Osteoblast (primary cell): ENCODE results near the gene CCDC91. TPM values are rescaled to one million over a fixed set of nuclear protein-coding genes. Genes with fewer than 3 reads are reported as not detected.
"Not testable (repeated sequence)": the region's sequence is repeated elsewhere in the genome, so short reads cannot be mapped to it uniquely, and the experiment has no call there.

Source experiments
- DNase-seq: peaks from one replicate; pipeline ENCODE4 v3.0.0; 2011; ENCODE audit warnings: low spot score, mixed read lengths; ENCODE audit not compliant: insufficient read length; ENCODE audit errors: missing footprints
- H2AFZ ChIP-seq: 2 replicates; pipeline ENCODE4 v1.6.0; 2011; ENCODE audit warnings: mild to moderate bottlenecking, low read length
- H3K27ac ChIP-seq: 2 replicates; pipeline ENCODE4 v1.5.1; 2011; ENCODE audit warnings: mild to moderate bottlenecking, low read depth, low read length, moderate library complexity
- H3K27me3 ChIP-seq: 2 replicates; pipeline ENCODE4 v1.6.0; 2012; ENCODE audit warnings: mild to moderate bottlenecking, control low read depth, inconsistent platforms, low read length, moderate library complexity; ENCODE audit not compliant: insufficient read depth
- H3K36me3 ChIP-seq: 2 replicates; pipeline ENCODE4 v1.5.1; 2011; ENCODE audit warnings: mild to moderate bottlenecking, low read length, control low read depth, moderate library complexity; ENCODE audit not compliant: insufficient read depth
- H3K4me1 ChIP-seq: 2 replicates; pipeline ENCODE4 v1.5.1; 2011; ENCODE audit warnings: mild to moderate bottlenecking, low read length, control low read depth, moderate library complexity; ENCODE audit not compliant: insufficient read depth
- H3K4me2 ChIP-seq: 2 replicates; pipeline ENCODE4 v1.6.0; 2011; ENCODE audit warnings: mild to moderate bottlenecking, low read length; ENCODE audit not compliant: insufficient read depth
- H3K4me3 ChIP-seq: fragments of 200-600 bp; sonication (generic); 3 replicates; pipeline ENCODE4 v1.5.1; 2012; ENCODE audit warnings: mild to moderate bottlenecking, low read length, inconsistent platforms; ENCODE audit not compliant: insufficient read depth
- H3K79me2 ChIP-seq: 2 replicates; pipeline ENCODE4 v1.6.0; 2012; ENCODE audit warnings: mild to moderate bottlenecking, low read length, control low read depth, inconsistent platforms; ENCODE audit not compliant: insufficient read depth
- H3K9me3 ChIP-seq: 2 replicates; pipeline ENCODE4 v1.5.1; 2011; ENCODE audit warnings: low read depth, low read length, control low read depth
- H4K20me1 ChIP-seq: 2 replicates; pipeline ENCODE4 v1.6.0; 2012; ENCODE audit warnings: mild to moderate bottlenecking, low read length, control low read depth; ENCODE audit not compliant: insufficient read depth
- total RNA-seq: library from RNA; depleted of rRNA; stranded (reverse); fragments of >200 nt; gene quantifications from 2 replicates; pipeline ENCODE4 v1.2.3, GENCODE V29; 2012
- TF ChIP-seq, protein P1 (sequence below): IDR thresholded peaks from 2 replicates; pipeline ENCODE4 v1.5.1; 2011; ENCODE audit warnings: mild to moderate bottlenecking, low read depth, low read length, moderate library complexity; ENCODE audit errors: extremely low read depth

CCDC91 gene
- total RNA-seq, 1 donor = 36.2 TPM

DNA sequence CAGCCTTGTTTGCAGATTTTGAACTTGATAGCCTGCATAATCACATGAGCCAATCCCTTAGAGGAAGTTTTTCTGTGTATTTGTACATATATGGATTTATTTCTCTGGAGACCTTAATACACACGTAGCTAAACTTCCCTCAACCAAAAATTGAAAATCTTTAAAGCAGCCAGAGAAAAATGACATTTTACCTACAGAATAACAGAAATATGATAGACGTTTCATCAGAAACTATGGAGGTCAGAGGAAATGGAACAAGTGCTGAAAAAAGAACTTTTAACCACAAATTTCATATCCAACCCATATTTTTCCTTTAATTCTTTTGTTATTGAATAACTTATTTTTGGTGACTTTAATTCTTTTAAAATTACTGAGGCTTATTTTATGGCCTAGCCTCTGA, 177.7 kb downstream of the CCDC91 start:
- no peak overlapping the region for H3K4me3 ChIP-seq
- H3K79me2 ChIP-seq = no peaks in the 10 kb centered on the region
- TF ChIP-seq, protein P1, sequence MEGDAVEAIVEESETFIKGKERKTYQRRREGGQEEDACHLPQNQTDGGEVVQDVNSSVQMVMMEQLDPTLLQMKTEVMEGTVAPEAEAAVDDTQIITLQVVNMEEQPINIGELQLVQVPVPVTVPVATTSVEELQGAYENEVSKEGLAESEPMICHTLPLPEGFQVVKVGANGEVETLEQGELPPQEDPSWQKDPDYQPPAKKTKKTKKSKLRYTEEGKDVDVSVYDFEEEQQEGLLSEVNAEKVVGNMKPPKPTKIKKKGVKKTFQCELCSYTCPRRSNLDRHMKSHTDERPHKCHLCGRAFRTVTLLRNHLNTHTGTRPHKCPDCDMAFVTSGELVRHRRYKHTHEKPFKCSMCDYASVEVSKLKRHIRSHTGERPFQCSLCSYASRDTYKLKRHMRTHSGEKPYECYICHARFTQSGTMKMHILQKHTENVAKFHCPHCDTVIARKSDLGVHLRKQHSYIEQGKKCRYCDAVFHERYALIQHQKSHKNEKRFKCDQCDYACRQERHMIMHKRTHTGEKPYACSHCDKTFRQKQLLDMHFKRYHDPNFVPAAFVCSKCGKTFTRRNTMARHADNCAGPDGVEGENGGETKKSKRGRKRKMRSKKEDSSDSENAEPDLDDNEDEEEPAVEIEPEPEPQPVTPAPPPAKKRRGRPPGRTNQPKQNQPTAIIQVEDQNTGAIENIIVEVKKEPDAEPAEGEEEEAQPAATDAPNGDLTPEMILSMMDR = no peak
- no peak overlapping the region for H3K27ac ChIP-seq
- no peak overlapping the region for H2AFZ ChIP-seq
- DNase-seq = no peak
- no peaks in the 10 kb centered on the region for H3K27me3 ChIP-seq
- H3K36me3 ChIP-seq = no peaks in the 10 kb centered on the region
- H3K4me1 ChIP-seq = no peaks in the 10 kb centered on the region
- H3K9me3 ChIP-seq = peaks cover 4% of the 10 kb centered on the region
- H3K4me2 ChIP-seq = no peak overlapping the region
- H4K20me1 ChIP-seq = no peaks in the 10 kb centered on the region

DNA sequence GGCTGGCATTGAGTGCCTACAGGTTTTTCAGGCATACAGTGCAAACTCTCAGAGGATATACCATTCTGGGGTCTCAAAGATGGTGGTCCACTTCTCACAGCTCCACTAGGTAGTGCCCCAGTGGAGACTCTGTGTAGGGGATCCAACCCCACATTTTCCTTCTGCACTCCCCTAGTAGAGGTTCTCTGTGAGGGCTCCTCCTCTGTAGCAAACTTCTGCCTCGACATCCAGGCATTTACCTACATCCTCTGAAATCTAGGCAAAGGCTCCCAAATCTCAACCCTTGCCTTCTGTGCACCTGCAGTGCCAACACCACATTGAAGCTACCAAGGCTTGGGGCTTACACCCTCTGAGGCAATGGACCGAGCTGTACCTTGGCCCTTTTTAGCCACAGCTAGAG, 179.2 kb downstream of the CCDC91 start:
- Histone ChIP-seq H3K27ac (no peak overlapping the region), H3K4me3 (no peak overlapping the region), H3K4me1 (peaks cover 2% of the 10 kb centered on the region), H3K36me3 (no peaks in the 10 kb centered on the region), H3K4me2 (no peak overlapping the region), H3K79me2 (no peaks in the 10 kb centered on the region), H3K9me3 (peaks cover 4% of the 10 kb centered on the region), H4K20me1 (no peaks in the 10 kb centered on the region), H2AFZ (no peak overlapping the region), H3K27me3 (no peaks in the 10 kb centered on the region)
- no peak for DNase-seq
- TF ChIP-seq, protein P1 = no peak

DNA sequence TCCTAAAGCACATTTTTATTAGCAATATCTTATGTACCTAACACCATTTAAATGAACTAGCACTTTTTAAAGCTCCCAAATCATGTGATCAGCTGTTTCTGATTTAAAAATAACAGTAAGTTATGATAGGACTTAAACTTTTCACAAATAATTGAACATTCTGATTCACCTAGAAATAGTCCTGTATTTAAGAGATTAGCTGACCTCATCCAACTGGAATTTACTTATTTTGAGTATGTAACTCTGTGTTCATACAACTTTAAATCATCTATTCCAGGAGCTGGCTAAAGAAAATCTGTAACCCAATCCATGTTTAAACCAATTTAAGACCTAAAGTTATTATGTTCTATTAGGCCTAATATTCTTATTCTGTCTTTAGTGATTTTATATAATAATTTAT, 184.3 kb downstream of the CCDC91 start:
- no peak overlapping the region for H3K4me2 ChIP-seq
- no peak overlapping the region for H3K4me3 ChIP-seq
- H3K9me3 ChIP-seq = peaks cover 2% of the 10 kb centered on the region

DNA sequence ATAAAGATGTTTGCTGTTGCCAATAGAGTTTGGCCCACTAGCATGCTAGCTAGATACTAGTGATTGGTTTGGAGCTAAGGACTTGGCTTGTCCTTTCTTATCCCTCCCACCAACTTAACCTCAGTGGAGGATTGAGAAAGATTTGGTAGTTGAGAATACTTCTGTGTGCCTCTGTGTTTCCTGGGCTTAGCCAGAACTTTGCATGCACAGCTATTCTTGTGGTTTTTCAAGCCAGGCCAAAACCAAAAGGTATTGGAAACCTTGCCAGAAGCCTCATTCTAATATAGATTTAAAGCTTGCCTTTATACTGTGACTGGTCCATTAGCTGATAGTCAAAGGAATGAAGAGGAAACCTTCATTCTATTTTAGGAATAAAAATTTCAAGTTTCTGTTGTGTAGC, 188.5 kb downstream of the CCDC91 start:
- H3K36me3 ChIP-seq = no peaks in the 10 kb centered on the region
- H3K4me1 ChIP-seq = peaks cover 5% of the 10 kb centered on the region
- no peak overlapping the region for H3K27ac ChIP-seq
- DNase-seq = no peak
- TF ChIP-seq, protein P1 = no peak
- no peaks in the 10 kb centered on the region for H3K9me3 ChIP-seq
- H3K4me3 ChIP-seq = no peak overlapping the region
- H3K4me2 ChIP-seq = no peak overlapping the region
- H3K79me2 ChIP-seq = no peaks in the 10 kb centered on the region
- H4K20me1 ChIP-seq = no peaks in the 10 kb centered on the region
- no peaks in the 10 kb centered on the region for H3K27me3 ChIP-seq
- no peak overlapping the region for H2AFZ ChIP-seq

More for the DNA sequence above, 184.3 kb downstream of the CCDC91 start:
- no peak for DNase-seq
- Histone ChIP-seq H3K36me3 (no peaks in the 10 kb centered on the region), H3K27ac (no peak overlapping the region), H3K27me3 (no peaks in the 10 kb centered on the region), H2AFZ (no peak overlapping the region), H3K4me1 (peaks cover 5% of the 10 kb centered on the region), H4K20me1 (no peaks in the 10 kb centered on the region), H3K79me2 (no peaks in the 10 kb centered on the region)
- TF ChIP-seq, protein P1 = no peak

DNA sequence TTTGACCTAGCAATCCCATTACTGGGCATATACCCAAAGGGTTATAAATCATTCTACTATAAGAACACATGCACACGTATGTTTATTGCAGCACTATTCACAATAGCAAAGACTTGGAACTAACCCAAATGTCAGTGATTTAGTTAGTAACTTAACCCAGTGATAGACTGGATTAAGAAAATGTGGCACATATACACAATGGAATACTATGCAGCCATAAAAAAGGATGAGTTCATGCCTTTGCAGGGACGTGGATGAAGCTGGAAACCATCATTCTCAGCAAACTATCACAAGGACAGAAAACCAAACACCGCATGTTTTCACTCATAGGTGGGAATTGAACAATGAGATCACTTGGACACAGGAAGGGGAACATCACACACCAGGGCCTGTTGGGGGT, 189.5 kb downstream of the CCDC91 start:
- H3K79me2 ChIP-seq, H3K4me2 ChIP-seq, H3K4me1 ChIP-seq, H3K27me3 ChIP-seq, H3K36me3 ChIP-seq, DNase-seq, H3K9me3 ChIP-seq, H2AFZ ChIP-seq, H3K4me3 ChIP-seq, H4K20me1 ChIP-seq, H3K27ac ChIP-seq: not testable (repeated sequence)
